GM18511 (cell line): Measurements from ENCODE around the gene LMAN2L.

ENCODE experiments used
- ATAC-seq: cut with Tn5 transposase; IDR thresholded peaks from one replicate; pipeline ENCODE4 v1.9.1; 2021; ENCODE audit warnings: mild to moderate bottlenecking, moderate library complexity; ENCODE audit not compliant: unreplicated experiment

LMAN2L gene

GRCh38 chr2:96716388-96716787, 23.5 kb downstream of the LMAN2L start:
- no peak for ATAC-seq

GRCh38 chr2:96715658-96716057, 24.2 kb downstream of the LMAN2L start:
- no peak for ATAC-seq

- no peak for ATAC-seq
Observed at GRCh38 chr2:96710985-96711384, 28.9 kb downstream of the LMAN2L start.

- ATAC-seq: no peak
Observed at GRCh38 chr2:96703021-96703751, 36.7 kb downstream of the LMAN2L start.

- ATAC-seq: no peak
Observed at GRCh38 chr2:96702098-96702785, 37.6 kb downstream of the LMAN2L start.

GRCh38 chr2:96701636-96702035, 38.2 kb downstream of the LMAN2L start:
- no peak for ATAC-seq

- no peak for ATAC-seq
Observed at GRCh38 chr2:96700086-96700485, 39.8 kb downstream of the LMAN2L start.

GRCh38 chr2:96699621-96700020, 40.2 kb downstream of the LMAN2L start:
- ATAC-seq: no peak

- no peak for ATAC-seq
Observed at GRCh38 chr2:96699021-96699420, 40.8 kb downstream of the LMAN2L start.

GRCh38 chr2:96698221-96698861, 41.5 kb downstream of the LMAN2L start:
- no peak for ATAC-seq

GRCh38 chr2:96697476-96697875, 42.4 kb downstream of the LMAN2L start:
- ATAC-seq: no peak

- ATAC-seq: no peak
Observed at GRCh38 chr2:96695602-96696001, 44.3 kb downstream of the LMAN2L start.

GRCh38 chr2:96694816-96695455, 44.9 kb downstream of the LMAN2L start:
- no peak for ATAC-seq

- ATAC-seq: no peak
Observed at GRCh38 chr2:96694279-96694678, 45.6 kb downstream of the LMAN2L start.

GRCh38 chr2:96693286-96694200, 46.3 kb downstream of the LMAN2L start:
- ATAC-seq: no peak

- no peak for ATAC-seq
Observed at GRCh38 chr2:96692094-96692971, 47.5 kb downstream of the LMAN2L start.

- no peak for ATAC-seq
Observed at GRCh38 chr2:96691022-96691612, 48.7 kb downstream of the LMAN2L start.

- no peak for ATAC-seq
Observed at GRCh38 chr2:96690306-96691021, 49.4 kb downstream of the LMAN2L start.
